HG03025 (cell line): ENCODE data around the gene PIP5K1B.

Experiments used
- ATAC-seq: cut with Tn5 transposase; IDR thresholded peaks from one replicate; pipeline ENCODE4 v1.9.1; 2021; ENCODE audit warnings: mild to moderate bottlenecking, moderate library complexity; ENCODE audit not compliant: unreplicated experiment, low FRiP score

The PIP5K1B gene

DNA sequence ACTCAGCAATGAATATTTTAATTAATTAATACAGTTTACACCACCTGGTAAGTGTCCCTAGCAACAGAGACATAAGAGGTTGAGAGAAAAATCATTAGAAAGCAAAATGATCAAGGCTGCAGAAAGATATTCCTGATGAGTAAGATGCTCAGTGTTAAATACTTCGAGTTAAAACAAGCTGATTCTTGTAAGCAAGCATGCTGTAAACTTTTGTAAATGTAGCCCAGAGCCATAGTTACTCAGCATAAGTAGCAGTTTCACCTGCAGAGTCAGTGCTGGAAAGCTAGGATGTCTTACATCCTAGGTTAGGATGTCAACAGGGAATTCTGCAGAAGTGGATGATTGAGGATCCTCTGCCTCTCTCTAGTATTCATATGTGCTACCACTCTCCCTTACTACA lies 304.7 kb downstream of the PIP5K1B start:
- ATAC-seq = no peak

- ATAC-seq = no peak
These were observed 307.8 kb downstream of the PIP5K1B start for GRCh38 chr9:69012696-69013381.

- ATAC-seq = no peak
These were observed 308.3 kb downstream of the PIP5K1B start for GRCh38 chr9:69013382-69013727.

GRCh38 chr9:69014013-69014412 lies 309.0 kb downstream of the PIP5K1B start, which contains the start of gene PRKACG:
PRKACG (minus strand) TSS chr9:69014113; CDS start chr9:69014092, 21 bp downstream.
- no peak for ATAC-seq

GRCh38 chr9:69016191-69017096 lies 311.4 kb downstream of the PIP5K1B start:
- ATAC-seq = no peak

DNA sequence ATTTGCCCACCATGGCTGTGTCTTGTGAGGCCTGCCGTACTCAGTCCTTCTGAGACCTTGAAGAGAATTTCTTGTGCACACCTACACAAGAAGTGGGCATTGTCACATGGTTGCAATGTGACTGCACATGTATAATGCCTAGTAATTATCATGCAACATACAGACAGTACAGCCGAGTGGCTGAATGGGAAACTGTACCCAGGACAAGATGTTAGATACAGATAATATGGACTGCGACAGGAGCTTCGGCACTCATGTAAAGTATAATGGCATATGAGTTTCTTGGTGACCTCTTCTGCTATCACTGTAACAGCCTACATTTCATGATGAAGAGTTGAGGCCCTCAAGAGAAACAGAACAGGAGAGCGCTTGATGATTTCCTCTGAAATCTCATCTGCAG lies 313.7 kb downstream of the PIP5K1B start:
- no peak for ATAC-seq

DNA sequence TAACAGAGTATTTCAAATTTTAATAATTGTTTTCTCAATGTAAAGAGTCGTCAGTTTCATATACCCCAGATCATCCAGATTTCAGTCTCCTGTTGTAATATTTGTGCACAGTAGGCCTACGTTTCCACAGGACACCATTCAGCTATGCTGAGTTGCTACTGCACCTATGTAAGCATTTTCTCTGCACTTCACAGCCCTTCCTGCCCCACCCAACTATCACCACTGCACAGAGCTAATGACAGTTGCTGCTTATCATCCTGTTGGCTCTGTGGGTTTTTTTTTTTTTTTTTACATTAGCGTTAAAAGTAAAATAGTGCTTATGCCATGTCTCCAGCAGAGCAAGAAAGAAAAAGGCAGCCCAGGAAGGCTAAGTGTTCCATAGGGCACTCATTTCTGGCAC lies 314.8 kb downstream of the PIP5K1B start:
- ATAC-seq = no peak

GRCh38 chr9:69020301-69021145 lies 315.5 kb downstream of the PIP5K1B start:
- ATAC-seq = no peak

GRCh38 chr9:69023650-69024049 lies 318.6 kb downstream of the PIP5K1B start:
- ATAC-seq = no peak

DNA sequence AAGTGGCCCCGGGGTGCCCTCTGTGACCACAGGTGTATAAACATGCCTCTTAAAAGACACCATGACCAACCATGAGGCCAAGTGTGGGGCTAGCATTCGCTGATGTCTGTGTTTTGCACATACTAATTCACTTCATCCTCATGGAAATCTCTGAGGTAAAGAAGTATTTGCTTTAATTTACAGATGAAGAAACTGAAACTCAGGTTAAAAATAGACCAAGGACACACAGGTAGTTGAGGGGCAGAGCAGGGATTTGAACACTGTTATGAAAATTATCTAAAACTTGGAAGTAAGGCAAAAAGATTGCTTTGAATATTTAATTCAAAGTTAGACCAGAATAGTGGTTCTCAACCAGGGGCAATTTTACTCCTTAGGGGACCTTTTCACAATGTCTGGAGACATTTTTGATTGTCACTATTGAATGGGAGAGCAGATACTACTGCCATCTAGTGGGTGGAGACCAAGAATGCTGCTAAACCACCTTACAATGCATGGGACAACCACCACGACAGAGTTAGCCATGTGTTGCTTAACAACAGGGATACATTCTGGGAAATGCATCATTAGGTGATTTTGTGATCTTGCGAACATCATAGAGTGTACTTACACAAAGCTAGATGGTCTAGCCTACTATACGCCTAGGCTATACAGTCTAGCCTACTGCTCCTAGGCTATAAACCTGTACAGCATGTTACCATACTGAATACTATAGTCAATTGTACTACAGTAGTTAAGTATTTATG lies 322.5 kb downstream of the PIP5K1B start:
- ATAC-seq = no peak

DNA sequence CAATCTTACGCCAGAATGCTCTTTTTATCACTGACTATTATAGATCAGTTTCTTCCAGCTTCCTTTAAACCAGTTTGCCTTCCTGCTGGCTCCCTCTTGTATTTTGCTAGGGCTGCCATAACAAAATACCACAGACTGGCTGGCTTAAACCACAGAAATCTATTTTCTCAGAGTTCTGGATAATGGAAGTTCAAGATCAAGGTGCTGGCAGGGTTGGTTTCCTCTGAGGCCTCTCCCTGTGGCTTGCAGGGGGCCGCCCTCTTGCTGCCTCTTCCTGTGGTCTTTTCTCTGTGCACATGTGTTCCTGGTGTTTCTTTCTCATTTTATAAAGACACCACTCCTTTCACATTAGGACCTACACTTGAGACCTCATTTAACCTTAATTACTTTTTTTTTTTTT lies 323.7 kb downstream of the PIP5K1B start:
- ATAC-seq = no peak

GRCh38 chr9:69029535-69029934 lies 324.5 kb downstream of the PIP5K1B start:
- ATAC-seq = no peak

GRCh38 chr9:69030851-69031645 lies 326.0 kb downstream of the PIP5K1B start:
- ATAC-seq = no peak

DNA sequence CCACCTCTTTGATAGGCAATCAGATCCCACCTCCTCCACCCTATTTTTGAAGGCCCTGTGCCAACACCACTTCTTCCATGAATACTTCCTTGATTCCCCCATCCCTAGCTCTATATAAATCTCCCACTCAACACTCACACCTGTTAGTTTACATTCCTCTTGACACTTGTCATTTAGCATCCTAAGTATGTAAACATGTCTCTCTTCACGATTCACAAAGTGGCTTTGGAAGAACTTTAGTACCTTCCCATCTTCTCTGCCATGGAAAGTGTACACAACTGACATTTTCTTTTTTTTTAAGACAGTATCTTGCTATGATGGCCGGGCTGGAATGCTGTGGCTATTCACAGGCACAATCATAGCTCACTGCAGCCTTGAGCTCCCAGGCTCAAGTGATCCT lies 329.0 kb downstream of the PIP5K1B start:
- no peak for ATAC-seq

DNA sequence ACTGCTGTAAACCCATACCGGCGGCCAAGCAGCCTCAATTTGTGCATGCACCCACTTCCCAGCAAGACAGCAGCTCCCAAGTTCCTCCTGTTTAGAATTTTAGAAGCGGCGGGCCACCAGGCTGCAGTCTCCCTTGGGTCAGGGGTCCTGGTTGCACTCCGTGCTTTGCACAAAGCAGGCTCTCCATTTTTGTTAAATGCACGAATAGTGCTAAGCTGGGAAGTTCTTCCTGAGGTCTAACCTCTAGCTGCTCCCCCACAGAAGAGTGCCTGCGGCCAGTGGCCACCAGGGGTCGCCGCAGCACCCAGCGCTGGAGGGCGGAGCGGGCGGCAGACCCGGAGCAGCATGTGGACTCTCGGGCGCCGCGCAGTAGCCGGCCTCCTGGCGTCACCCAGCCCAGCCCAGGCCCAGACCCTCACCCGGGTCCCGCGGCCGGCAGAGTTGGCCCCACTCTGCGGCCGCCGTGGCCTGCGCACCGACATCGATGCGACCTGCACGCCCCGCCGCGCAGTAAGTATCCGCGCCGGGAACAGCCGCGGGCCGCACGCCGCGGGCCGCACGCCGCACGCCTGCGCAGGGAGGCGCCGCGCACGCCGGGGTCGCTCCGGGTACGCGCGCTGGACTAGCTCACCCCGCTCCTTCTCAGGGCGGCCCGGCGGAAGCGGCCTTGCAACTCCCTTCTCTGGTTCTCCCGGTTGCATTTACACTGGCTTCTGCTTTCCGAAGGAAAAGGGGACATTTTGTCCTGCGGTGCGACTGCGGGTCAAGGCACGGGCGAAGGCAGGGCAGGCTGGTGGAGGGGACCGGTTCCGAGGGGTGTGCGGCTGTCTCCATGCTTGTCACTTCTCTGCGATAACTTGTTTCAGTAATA lies 330.6 kb downstream of the PIP5K1B start, which contains the start of gene FXN:
Gene FXN, plus strand, starts transcription at position 315 of the 871 bp plus-strand sequence. Its CDS starts 31 bp downstream, at position 346.
- ATAC-seq = peak; percentile 83

- peak; percentile 30 for ATAC-seq
These were observed 331.3 kb downstream of the PIP5K1B start for GRCh38 chr9:69036309-69036708.

- ATAC-seq = no peak
These were observed 331.8 kb downstream of the PIP5K1B start for GRCh38 chr9:69036799-69037198.

DNA sequence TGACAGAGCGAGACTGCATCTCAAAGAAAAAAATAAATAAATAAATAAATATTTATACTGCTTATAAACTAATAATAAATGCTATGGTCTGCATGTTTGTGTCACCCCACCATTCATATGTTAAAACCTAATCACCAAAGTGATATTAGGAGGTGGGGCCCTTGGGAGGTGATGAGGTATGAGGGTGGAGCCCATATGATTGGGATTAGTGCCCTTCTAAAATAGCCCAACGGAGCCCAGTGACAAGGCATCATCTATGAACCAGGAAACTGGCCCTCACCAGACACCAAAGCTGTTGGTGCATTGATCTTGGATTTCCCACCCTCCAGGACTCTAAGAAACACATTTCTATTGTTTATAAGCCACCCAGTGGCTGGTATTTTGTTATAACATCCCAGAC lies 335.6 kb downstream of the PIP5K1B start:
- no peak for ATAC-seq
